Osteocyte (in vitro differentiated cells): ENCODE measurements around the gene RCBTB1. TPM values are rescaled to one million over a fixed set of nuclear protein-coding genes. Genes with fewer than 3 reads are reported as not detected.

ENCODE experiments used
- DNase-seq: peaks from one replicate; pipeline ENCODE4 v3.0.0; 2021; ENCODE audit warnings: mixed read lengths; ENCODE audit not compliant: unreplicated experiment; ENCODE audit errors: extremely low spot score
- H3K27ac Mint-ChIP-seq: one replicate; pipeline ENCODE4 v1.8.0; 2021; ENCODE audit warnings: mild to moderate bottlenecking, mixed read lengths; ENCODE audit not compliant: unreplicated experiment
- H3K27me3 Mint-ChIP-seq: one replicate; pipeline ENCODE4 v1.8.0; 2021; ENCODE audit warnings: mixed read lengths; ENCODE audit not compliant: unreplicated experiment
- H3K36me3 Mint-ChIP-seq: one replicate; pipeline ENCODE4 v1.8.0; 2021; ENCODE audit warnings: mixed read lengths; ENCODE audit not compliant: unreplicated experiment
- H3K4me1 Mint-ChIP-seq: one replicate; pipeline ENCODE4 v1.8.0; 2021; ENCODE audit warnings: mixed read lengths; ENCODE audit not compliant: unreplicated experiment
- H3K4me3 Mint-ChIP-seq: one replicate; pipeline ENCODE4 v1.8.0; 2021; ENCODE audit warnings: mild to moderate bottlenecking, moderate library complexity, mixed read lengths; ENCODE audit not compliant: unreplicated experiment
- H3K9me3 Mint-ChIP-seq: one replicate; pipeline ENCODE4 v1.8.0; 2021; ENCODE audit warnings: mixed read lengths; ENCODE audit not compliant: unreplicated experiment
- total RNA-seq: library from RNA; stranded (reverse); gene quantifications from 2 replicates; pipeline ENCODE4 v1.2.1, GENCODE V29; 2021
- TF ChIP-seq, protein P1 (sequence below): fragments of 200-600 bp; sonication (generic); IDR thresholded peaks from 2 replicates; pipeline ENCODE4 v1.5.0; 2021; ENCODE audit warnings: antibody characterized with exemption, mild to moderate bottlenecking, moderate library complexity

The RCBTB1 gene
- total RNA-seq, 1 donor from 2014 or later, result 26.2 TPM

DNA sequence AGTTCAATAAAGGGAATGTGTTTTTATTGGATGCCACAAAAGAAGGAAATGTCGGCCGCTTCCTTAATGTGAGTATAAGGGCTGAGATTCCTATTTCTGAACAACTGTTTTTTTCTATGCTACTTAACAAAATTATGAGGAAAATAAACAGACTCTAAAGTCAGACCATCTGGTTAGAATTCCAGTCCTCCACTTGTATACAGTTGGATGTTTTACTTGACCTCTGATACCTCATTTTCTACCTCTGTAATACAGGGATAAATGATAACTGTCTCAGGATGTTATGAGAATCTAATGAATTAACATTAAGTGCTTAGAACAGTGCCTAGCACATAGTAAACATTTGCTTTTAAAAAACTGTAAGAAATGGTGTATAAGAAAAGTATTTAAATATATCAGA is 96.8 kb downstream of the RCBTB1 start:
- Mint-ChIP-seq H3K36me3 (peaks cover 16% of the 10 kb centered on the region), H3K27me3 (no peaks in the 10 kb centered on the region), H3K27ac (no peak overlapping the region), H3K9me3 (no peaks in the 10 kb centered on the region), H3K4me1 (no peaks in the 10 kb centered on the region), H3K4me3 (no peak overlapping the region)
- DNase-seq, result no peak
- TF ChIP-seq, protein P1, sequence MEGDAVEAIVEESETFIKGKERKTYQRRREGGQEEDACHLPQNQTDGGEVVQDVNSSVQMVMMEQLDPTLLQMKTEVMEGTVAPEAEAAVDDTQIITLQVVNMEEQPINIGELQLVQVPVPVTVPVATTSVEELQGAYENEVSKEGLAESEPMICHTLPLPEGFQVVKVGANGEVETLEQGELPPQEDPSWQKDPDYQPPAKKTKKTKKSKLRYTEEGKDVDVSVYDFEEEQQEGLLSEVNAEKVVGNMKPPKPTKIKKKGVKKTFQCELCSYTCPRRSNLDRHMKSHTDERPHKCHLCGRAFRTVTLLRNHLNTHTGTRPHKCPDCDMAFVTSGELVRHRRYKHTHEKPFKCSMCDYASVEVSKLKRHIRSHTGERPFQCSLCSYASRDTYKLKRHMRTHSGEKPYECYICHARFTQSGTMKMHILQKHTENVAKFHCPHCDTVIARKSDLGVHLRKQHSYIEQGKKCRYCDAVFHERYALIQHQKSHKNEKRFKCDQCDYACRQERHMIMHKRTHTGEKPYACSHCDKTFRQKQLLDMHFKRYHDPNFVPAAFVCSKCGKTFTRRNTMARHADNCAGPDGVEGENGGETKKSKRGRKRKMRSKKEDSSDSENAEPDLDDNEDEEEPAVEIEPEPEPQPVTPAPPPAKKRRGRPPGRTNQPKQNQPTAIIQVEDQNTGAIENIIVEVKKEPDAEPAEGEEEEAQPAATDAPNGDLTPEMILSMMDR, result no peak

Other genes with a start within 250 kb of the RCBTB1 start
- 7.4 and 8.3 TPM in 2 replicates for gene CAB39L, start 141.5 kb downstream of the RCBTB1 start, total RNA-seq
- 8.2 and 9.4 TPM in 2 replicates for gene SETDB2, start 141.3 kb downstream of the RCBTB1 start, total RNA-seq
- gene PHF11, start 89.6 kb downstream of the RCBTB1 start, total RNA-seq, result 30.6 and 32.1 TPM in 2 replicates
- gene ARL11, start 42.9 kb upstream of the RCBTB1 start, total RNA-seq, result not detected in 2 replicates
- 29.2 and 33.7 TPM in 2 replicates for gene EBPL, start 105.9 kb upstream of the RCBTB1 start, total RNA-seq
- 39.9 and 42.6 TPM in 2 replicates for gene KPNA3, start 207.1 kb upstream of the RCBTB1 start, total RNA-seq